ENCODE data around the gene FXYD6. TPM values are rescaled to one million over a fixed set of nuclear protein-coding genes. Genes with fewer than 3 reads are reported as not detected.

Gene FXYD6
- total and polyA plus RNA-seq, 8 donors: 2.7 to 48.0 (median 8.9) TPM

GRCh38 chr11:117914991-117915618 is 38.6 kb upstream of the FXYD6 start:
- H3K27ac ChIP-seq: no peak overlapping the region
- FAIRE-seq: no peak
- no peak for TF ChIP-seq CTCF (IDR thresholded peaks at IDR 0.05)
- H3K36me3 ChIP-seq: no peaks in the 10 kb centered on the region
- DNase-seq: no peak
- intact Hi-C loops (cut with DNase I): no loop called here
- no peak for ATAC-seq
- H3K27me3 ChIP-seq: no peaks in the 10 kb centered on the region
- WGBS, 2 donors: 58 to 61% methylated on average over 10 of the region's 10 CpGs
- H3K4me1 ChIP-seq: no peaks in the 10 kb centered on the region
- H3K9me3 ChIP-seq: no peaks in the 10 kb centered on the region
- H3K4me3 ChIP-seq: no peak overlapping the region

DNA sequence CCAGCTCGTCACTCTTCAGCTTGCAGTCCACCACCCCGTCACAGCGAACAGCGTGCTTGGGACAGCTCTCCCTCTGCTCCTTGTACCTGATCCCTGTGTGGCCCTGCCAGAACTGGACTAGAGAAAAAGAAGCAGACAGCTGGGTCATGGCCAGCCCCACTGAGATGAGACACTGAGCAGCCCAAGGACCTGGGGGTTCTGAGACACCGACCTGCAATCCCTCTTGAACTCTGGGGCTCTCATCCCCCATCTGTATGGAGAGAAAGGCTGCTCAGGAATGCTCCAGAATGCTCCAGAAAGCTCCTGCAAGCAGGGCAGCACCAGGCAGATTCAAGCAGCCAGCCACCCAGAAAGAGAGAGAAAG is 37.9 kb upstream of the FXYD6 start:
- Histone ChIP-seq H3K9me3 (no peaks in the 10 kb centered on the region), H3K4me1 (no peaks in the 10 kb centered on the region), H3K4me3 (no peak overlapping the region), H3K27ac (no peak overlapping the region), H3K27me3 (no peaks in the 10 kb centered on the region), H3K36me3 (no peaks in the 10 kb centered on the region)
- FAIRE-seq: no peak
- intact Hi-C loops (cut with DNase I): no loop called here
- DNase-seq: no peak
- no peak for TF ChIP-seq CTCF (IDR thresholded peaks at IDR 0.05)
- WGBS, 2 donors: 88 to 91% methylated on average over 5 of the region's 5 CpGs
- no peak for ATAC-seq

DNA sequence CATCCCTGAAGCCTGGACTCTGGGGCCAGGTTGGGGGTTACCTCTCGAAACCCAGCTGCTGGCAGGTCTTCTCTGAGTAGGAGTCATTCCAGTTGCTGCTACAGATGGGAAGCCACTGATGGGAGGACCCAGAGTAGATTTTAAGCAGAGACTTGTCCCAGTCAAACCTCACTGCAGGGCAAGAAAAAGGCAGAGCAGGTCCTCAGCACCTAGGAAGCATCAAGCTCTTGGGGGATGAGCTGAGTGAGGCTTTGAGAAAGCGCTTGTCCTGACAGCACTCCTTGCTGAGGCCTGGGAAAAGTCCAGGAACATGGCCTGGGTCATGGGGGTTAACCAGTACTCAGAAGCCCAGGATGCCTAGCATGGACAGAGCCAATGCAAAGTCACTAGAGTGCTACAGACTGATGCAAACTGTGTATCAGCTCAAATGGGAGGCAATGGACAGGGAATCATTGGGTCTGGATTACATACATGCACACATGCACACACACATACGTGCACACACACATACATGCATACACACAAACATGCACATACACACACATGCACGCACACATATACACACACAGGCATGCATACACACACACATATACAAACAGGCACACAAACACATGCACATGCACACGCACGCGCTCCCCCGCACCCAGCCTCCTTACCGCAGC is 37.4 kb upstream of the FXYD6 start:
- TF ChIP-seq CTCF (IDR thresholded peaks at IDR 0.05): no peak
- H3K27ac ChIP-seq: no peak overlapping the region
- ATAC-seq (no peak), FAIRE-seq (no peak), DNase-seq (no peak)
- no peaks in the 10 kb centered on the region for H3K4me1 ChIP-seq
- H3K36me3 ChIP-seq: no peaks in the 10 kb centered on the region
- H3K9me3 ChIP-seq: no peaks in the 10 kb centered on the region
- H3K4me3 ChIP-seq: no peak overlapping the region
- intact Hi-C loops (cut with DNase I): no loop called here
- 85 to 88% methylated on average over 9 of the region's 9 CpGs for WGBS, 2 donors
- H3K27me3 ChIP-seq: no peaks in the 10 kb centered on the region

- ATAC-seq: no peak
- WGBS, 2 donors: 84 to 91% methylated on average over 7 of the region's 7 CpGs
- no peaks in the 10 kb centered on the region for H3K27me3 ChIP-seq
- no peak for FAIRE-seq
- intact Hi-C loops (cut with DNase I): no loop called here
- no peak for TF ChIP-seq CTCF (IDR thresholded peaks at IDR 0.05)
- no peak overlapping the region for H3K4me3 ChIP-seq
- no peaks in the 10 kb centered on the region for H3K36me3 ChIP-seq
- H3K9me3 ChIP-seq: no peaks in the 10 kb centered on the region
- H3K27ac ChIP-seq: no peak overlapping the region
- no peaks in the 10 kb centered on the region for H3K4me1 ChIP-seq
- no peak for DNase-seq
Observed at GRCh38 chr11:117912497-117912896, 36.0 kb upstream of the FXYD6 start.

- no peak for FAIRE-seq
- 71 to 84% methylated on average over 3 of the region's 3 CpGs for WGBS, 2 donors
Observed at GRCh38 chr11:117911694-117912093, 35.2 kb upstream of the FXYD6 start.

More at GRCh38 chr11:117911694-117912093, 35.2 kb upstream of the FXYD6 start:
- Histone ChIP-seq H3K27me3 (no peaks in the 10 kb centered on the region), H3K4me3 (no peak overlapping the region), H3K36me3 (no peaks in the 10 kb centered on the region), H3K4me1 (no peaks in the 10 kb centered on the region), H3K9me3 (no peaks in the 10 kb centered on the region), H3K27ac (no peak overlapping the region)
- TF ChIP-seq CTCF (IDR thresholded peaks at IDR 0.05): no peak
- intact Hi-C loops (cut with DNase I): no loop called here
- ATAC-seq (no peak), DNase-seq (peak in 1 of 6 donors; percentile 4)
